DOHH2 (cell line): ENCODE data around the gene PELI2.

ENCODE experiments used
- H3F3A ChIP-seq: fragments of 200-600 bp; sonication (generic), shearing (Covaris generic); 2 replicates; pipeline ENCODE4 v1.6.0; 2016; ENCODE audit warnings: antibody characterized with exemption, mild to moderate bottlenecking; ENCODE audit not compliant: control insufficient read depth, insufficient read depth
- H3K27ac ChIP-seq: fragments of 200-600 bp; sonication (generic); 2 replicates; pipeline ENCODE4 v1.5.1; 2014; ENCODE audit warnings: low read depth, mild to moderate bottlenecking, low read length, moderate library complexity
- H3K27me3 ChIP-seq: fragments of 200-600 bp; sonication (generic); 2 replicates; pipeline ENCODE4 v1.6.1; 2014; ENCODE audit warnings: mild to moderate bottlenecking, low read length, mixed read lengths; ENCODE audit not compliant: control insufficient read depth
- H3K36me3 ChIP-seq: fragments of 200-600 bp; sonication (generic); 2 replicates; pipeline ENCODE4 v1.6.1; 2014; ENCODE audit warnings: mild to moderate bottlenecking, low read length, moderate library complexity, mixed read lengths; ENCODE audit not compliant: control insufficient read depth
- H3K4me1 ChIP-seq: fragments of 200-600 bp; sonication (generic); 2 replicates; pipeline ENCODE4 v1.6.1; 2014; ENCODE audit warnings: mild to moderate bottlenecking, low read length, mixed read lengths; ENCODE audit not compliant: control insufficient read depth
- H3K4me2 ChIP-seq: fragments of 200-600 bp; sonication (generic); 2 replicates; pipeline ENCODE4 v1.6.0; 2014; ENCODE audit warnings: mild to moderate bottlenecking, low read length, moderate library complexity
- H3K4me3 ChIP-seq: fragments of 200-600 bp; sonication (generic); 2 replicates; pipeline ENCODE4 v1.5.1; 2014; ENCODE audit warnings: mild to moderate bottlenecking, low read length, mixed read lengths
- H3K79me2 ChIP-seq: fragments of 200-600 bp; sonication (generic); 2 replicates; pipeline ENCODE4 v1.6.1; 2014; ENCODE audit warnings: mild to moderate bottlenecking, low read length, mixed read lengths; ENCODE audit not compliant: control insufficient read depth
- H3K9me2 ChIP-seq: fragments of 200-600 bp; sonication (generic); replicated peaks from 2 replicates; pipeline ENCODE4 v1.6.1; 2014; ENCODE audit warnings: mild to moderate bottlenecking, low read length, mixed read lengths; ENCODE audit not compliant: control insufficient read depth
- H3K9me3 ChIP-seq: fragments of 200-600 bp; sonication (generic); 2 replicates; pipeline ENCODE4 v1.6.1; 2014; ENCODE audit warnings: antibody characterized with exemption, low read length, mixed read lengths; ENCODE audit not compliant: control insufficient read depth, insufficient read depth
- H4K20me1 ChIP-seq: fragments of 200-600 bp; sonication (generic); 2 replicates; pipeline ENCODE4 v1.6.0; 2014; ENCODE audit warnings: low read depth, mild to moderate bottlenecking, antibody characterized with exemption, low read length, moderate library complexity; ENCODE audit not compliant: control insufficient read depth, insufficient read depth
- CTCF ChIP-seq: fragments of 200-600 bp; sonication (generic); IDR thresholded peaks from one replicate; pipeline ENCODE4 v1.5.1; 2014; ENCODE audit warnings: antibody characterized with exemption, mild to moderate bottlenecking, low read depth, low read length; ENCODE audit not compliant: poor library complexity, severe bottlenecking
- EZH2phosphoT487 ChIP-seq: fragments of 200-600 bp; sonication (generic); IDR thresholded peaks from 2 replicates; pipeline ENCODE4 v1.6.1; 2017; ENCODE audit warnings: borderline replicate concordance, mild to moderate bottlenecking, antibody characterized with exemption, low read length, moderate library complexity, mixed read lengths

The PELI2 gene

GRCh38 chr14:56172074-56172473, 53.9 kb downstream of the PELI2 start:
- H3K27me3 ChIP-seq, result no peaks in the 10 kb centered on the region
- no peak for TF ChIP-seq EZH2phosphoT487
- no peak for TF ChIP-seq CTCF
- H3F3A ChIP-seq, result no peaks in the 10 kb centered on the region
- no peaks in the 10 kb centered on the region for H4K20me1 ChIP-seq
- no peak overlapping the region for H3K4me3 ChIP-seq
- H3K9me2 ChIP-seq, result no peaks in the 10 kb centered on the region
- no peaks in the 10 kb centered on the region for H3K36me3 ChIP-seq
- no peaks in the 10 kb centered on the region for H3K4me1 ChIP-seq
- no peak overlapping the region for H3K4me2 ChIP-seq
- H3K79me2 ChIP-seq, result no peaks in the 10 kb centered on the region
- H3K27ac ChIP-seq, result no peak overlapping the region
- no peaks in the 10 kb centered on the region for H3K9me3 ChIP-seq

- Histone ChIP-seq H3K4me2 (no peak overlapping the region), H3K4me3 (no peak overlapping the region), H3F3A (no peaks in the 10 kb centered on the region), H3K4me1 (no peaks in the 10 kb centered on the region), H3K36me3 (no peaks in the 10 kb centered on the region), H3K27ac (no peak overlapping the region), H3K79me2 (no peaks in the 10 kb centered on the region), H3K9me3 (no peaks in the 10 kb centered on the region), H3K9me2 (no peaks in the 10 kb centered on the region), H3K27me3 (no peaks in the 10 kb centered on the region), H4K20me1 (no peaks in the 10 kb centered on the region)
- TF ChIP-seq EZH2phosphoT487 (no peak), CTCF (no peak)
These were observed 54.4 kb downstream of the PELI2 start for GRCh38 chr14:56172571-56172971.

- no peaks in the 10 kb centered on the region for H3K9me3 ChIP-seq
- H3K4me3 ChIP-seq, result no peak overlapping the region
- no peaks in the 10 kb centered on the region for H3K36me3 ChIP-seq
- no peaks in the 10 kb centered on the region for H3F3A ChIP-seq
- TF ChIP-seq EZH2phosphoT487 (no peak), CTCF (no peak)
- H3K27ac ChIP-seq, result no peak overlapping the region
- H3K4me2 ChIP-seq, result no peak overlapping the region
- H3K4me1 ChIP-seq, result no peaks in the 10 kb centered on the region
- no peaks in the 10 kb centered on the region for H3K27me3 ChIP-seq
- H3K9me2 ChIP-seq, result no peaks in the 10 kb centered on the region
- no peaks in the 10 kb centered on the region for H3K79me2 ChIP-seq
- no peaks in the 10 kb centered on the region for H4K20me1 ChIP-seq
These were observed 55.2 kb downstream of the PELI2 start for GRCh38 chr14:56173365-56173922.
